Suprapubic skin (tissue), 4 donors: ENCODE measurements around the gene MISP. TPM values are rescaled to one million over a fixed set of nuclear protein-coding genes. Genes with fewer than 3 reads are reported as not detected.
A peak's percentile ranks its signal among the peaks of the same experiment; 100 is the strongest.

Experiments
- DNase-seq, 2 donors: peaks; one replicate each; pipeline ENCODE4 v3.0.0-alpha.2; 2019; ENCODE audit warnings: low spot score in 2 of 2
- H3K27ac ChIP-seq: fragments of 200-600 bp; sonication (generic); one replicate; pipeline ENCODE4 v1.5.1; 2019
- H3K27me3 ChIP-seq: fragments of 200-600 bp; sonication (generic); one replicate; pipeline ENCODE4 v1.5.1; 2019
- H3K36me3 ChIP-seq: fragments of 200-600 bp; sonication (generic); one replicate; pipeline ENCODE4 v1.5.1; 2019
- H3K4me1 ChIP-seq: fragments of 200-600 bp; sonication (generic); one replicate; pipeline ENCODE4 v1.5.1; 2019
- H3K4me3 ChIP-seq: fragments of 200-600 bp; sonication (generic); one replicate; pipeline ENCODE4 v1.5.1; 2019; ENCODE audit warnings: mild to moderate bottlenecking
- H3K9me3 ChIP-seq: fragments of 200-600 bp; sonication (generic); one replicate; pipeline ENCODE4 v1.5.1; 2019
- CTCF ChIP-seq, 2 donors: fragments of 200-600 bp in 1 of 2; fragments of 450-650 bp in 1 of 2; sonication (generic) in 1 of 2; IDR thresholded peaks; one replicate each; pipeline ENCODE4 v1.5.1; 2016 to 2019; ENCODE audit warnings: antibody characterized with exemption in 2 of 2, mild to moderate bottlenecking in 1 of 2, moderate library complexity in 1 of 2
- EP300 ChIP-seq: sonication (generic); formaldehyde crosslinking; IDR thresholded peaks from one replicate; pipeline ENCODE4 v1.6.1; 2017; ENCODE audit warnings: antibody characterized with exemption
- POLR2A ChIP-seq, 2 donors: fragments of 450-650 bp; IDR thresholded peaks; one replicate each; pipeline ENCODE4 v1.6.1; 2017; ENCODE audit warnings: antibody characterized with exemption in 2 of 2, mild to moderate bottlenecking in 2 of 2, moderate library complexity in 2 of 2
- POLR2AphosphoS5 ChIP-seq, 3 donors: sonication (generic); formaldehyde crosslinking; IDR thresholded peaks; one replicate each; pipeline ENCODE4 v1.6.1; 2017; ENCODE audit warnings: antibody characterized with exemption in 3 of 3
- WGBS: methylation state at CpG from one replicate; pipeline ENCODE4 v1.1.5; 2018; 5-methylcytosine and 5-hydroxymethylcytosine counted together
- total RNA-seq, 4 donors: library from RNA; depleted of rRNA; stranded (reverse); fragments of >200 nt; gene quantifications; one replicate each; pipeline ENCODE4 v1.1.0, GENCODE V29; 2016

The MISP gene
- total RNA-seq, 4 donors from 2014 or later = 0.60 to 6.5 (median 2.0) TPM; not detected in 1

- H3K4me3 ChIP-seq = peak overlapping the region; percentile 69
- no peaks in the 10 kb centered on the region for H3K27me3 ChIP-seq
- H3K4me1 ChIP-seq = peaks cover 59% of the 10 kb centered on the region
- TF ChIP-seq POLR2A (IDR thresholded peaks at IDR 0.05) (no peak), CTCF (IDR thresholded peaks at IDR 0.05) (no peak), EP300 (no peak), POLR2AphosphoS5 (IDR thresholded peaks at IDR 0.05) (peak in 1 of 3 donors; percentile 94)
- no CpG with 5 or more reads among the region's 129 CpGs for WGBS
- H3K27ac ChIP-seq = peak overlapping the region; percentile 100
- no peaks in the 10 kb centered on the region for H3K36me3 ChIP-seq
- DNase-seq = peak; percentile 91 to 92
- H3K9me3 ChIP-seq = no peaks in the 10 kb centered on the region
Measured at GRCh38 chr19:797528-798414, 46.9 kb downstream of the MISP start.

GRCh38 chr19:798415-799075 is 47.6 kb downstream of the MISP start:
- peaks cover 67% of the 10 kb centered on the region for H3K4me1 ChIP-seq

GRCh38 chr19:799076-799881 is 48.4 kb downstream of the MISP start:
- WGBS = 5% methylated on average over 16 of the region's 28 CpGs
- DNase-seq = no peak
- Histone ChIP-seq H3K4me3 (peak overlapping the region; percentile 69), H3K36me3 (peaks cover 11% of the 10 kb centered on the region), H3K27me3 (no peaks in the 10 kb centered on the region), H3K4me1 (peaks cover 67% of the 10 kb centered on the region), H3K9me3 (no peaks in the 10 kb centered on the region), H3K27ac (peak overlapping the region; percentile 100)
- TF ChIP-seq POLR2A (IDR thresholded peaks at IDR 0.05) = no peak
- TF ChIP-seq EP300 = no peak
- no peak for TF ChIP-seq POLR2AphosphoS5 (IDR thresholded peaks at IDR 0.05)

More at GRCh38 chr19:798415-799075, 47.6 kb downstream of the MISP start:
- TF ChIP-seq EP300 (no peak), POLR2A (IDR thresholded peaks at IDR 0.05) (no peak), POLR2AphosphoS5 (IDR thresholded peaks at IDR 0.05) (no peak), CTCF (IDR thresholded peaks at IDR 0.05) (no peak)
- WGBS = 3% methylated on average over 19 of the region's 44 CpGs
- Histone ChIP-seq H3K27ac (peak overlapping the region; percentile 100), H3K36me3 (peaks cover 4% of the 10 kb centered on the region), H3K4me3 (peak overlapping the region; percentile 69), H3K27me3 (no peaks in the 10 kb centered on the region), H3K9me3 (no peaks in the 10 kb centered on the region)
- no peak for DNase-seq

- no peaks in the 10 kb centered on the region for H3K9me3 ChIP-seq
- no peak for DNase-seq
- 21% methylated on average over 11 of the region's 17 CpGs for WGBS
- peaks cover 63% of the 10 kb centered on the region for H3K4me1 ChIP-seq
- no peak for TF ChIP-seq EP300
- H3K36me3 ChIP-seq = peaks cover 24% of the 10 kb centered on the region
- H3K27me3 ChIP-seq = no peaks in the 10 kb centered on the region
- peak overlapping the region; percentile 100 for H3K27ac ChIP-seq
- peak overlapping the region; percentile 69 for H3K4me3 ChIP-seq
Measured at GRCh38 chr19:800360-801029, 49.6 kb downstream of the MISP start.

- H3K9me3 ChIP-seq = no peaks in the 10 kb centered on the region
- peaks cover 55% of the 10 kb centered on the region for H3K4me1 ChIP-seq
- peaks cover 31% of the 10 kb centered on the region for H3K36me3 ChIP-seq
- H3K27me3 ChIP-seq = no peaks in the 10 kb centered on the region
- TF ChIP-seq CTCF (IDR thresholded peaks at IDR 0.05) (no peak), POLR2AphosphoS5 (IDR thresholded peaks at IDR 0.05) (peak in 1 of 3 donors; percentile 48)
- H3K4me3 ChIP-seq = peak overlapping the region; percentile 69
- 21% methylated on average over 14 of the region's 29 CpGs for WGBS
- peak overlapping the region; percentile 100 for H3K27ac ChIP-seq
- no peak for DNase-seq
Measured at GRCh38 chr19:801030-801860, 50.3 kb downstream of the MISP start.
